Right atrium auricular region (tissue), 2 donors: ENCODE results near the gene CLIP1. TPM values are rescaled to one million over a fixed set of nuclear protein-coding genes. Genes with fewer than 3 reads are reported as not detected.
"Not testable (repeated sequence)": the region's sequence is repeated elsewhere in the genome, so short reads cannot be mapped to it uniquely, and the experiment has no call there.

Source experiments
- DNase-seq: peaks from one replicate; pipeline ENCODE4 v3.0.0-alpha.2; 2019; ENCODE audit warnings: low spot score
- H3K27ac ChIP-seq, 2 donors: fragments of 200-600 bp; sonication (generic); 1 replicate in 1 of 2; 2 replicates in 1 of 2; pipeline ENCODE4 v1.5.1; 2016 to 2019
- H3K27me3 ChIP-seq, 2 donors: fragments of 200-600 bp; sonication (generic); one replicate each; pipeline versions ENCODE4 v1.5.1 to v1.6.0; 2017 to 2019
- H3K36me3 ChIP-seq: fragments of 200-600 bp; sonication (generic); one replicate; pipeline ENCODE4 v1.5.1; 2016
- H3K4me1 ChIP-seq, 2 donors: fragments of 200-600 bp; sonication (generic); one replicate each; pipeline versions ENCODE4 v1.5.1 to v1.6.0; 2017 to 2019
- H3K4me3 ChIP-seq, 2 donors: fragments of 200-600 bp; sonication (generic); 1 replicate in 1 of 2; 2 replicates in 1 of 2; pipeline ENCODE4 v1.5.1; 2017 to 2019; ENCODE audit warnings: mild to moderate bottlenecking in 1 of 2, moderate library complexity in 1 of 2
- H3K9me3 ChIP-seq, 2 donors: fragments of 200-600 bp; sonication (generic); one replicate each; pipeline ENCODE4 v1.5.1; 2019
- total RNA-seq, 2 donors: library from RNA; depleted of rRNA; stranded (reverse); fragments of >200 nt; gene quantifications; one replicate each; pipeline ENCODE4 v1.1.0, GENCODE V29; 2016
- TF ChIP-seq, protein P1 (sequence below), 2 donors: fragments of 200-600 bp; sonication (generic); IDR thresholded peaks; one replicate each; pipeline ENCODE4 v1.5.1; 2019; ENCODE audit warnings: antibody characterized with exemption in 2 of 2

Gene CLIP1
- total RNA-seq, 2 donors from 2014 or later = 91.5 to 153 TPM

- H3K4me1 ChIP-seq = no peaks in the 10 kb centered on the region
- H3K27me3 ChIP-seq = no peaks in the 10 kb centered on the region
These were observed 32.3 kb upstream of the CLIP1 start for GRCh38 chr12:122454739-122455138.

DNA sequence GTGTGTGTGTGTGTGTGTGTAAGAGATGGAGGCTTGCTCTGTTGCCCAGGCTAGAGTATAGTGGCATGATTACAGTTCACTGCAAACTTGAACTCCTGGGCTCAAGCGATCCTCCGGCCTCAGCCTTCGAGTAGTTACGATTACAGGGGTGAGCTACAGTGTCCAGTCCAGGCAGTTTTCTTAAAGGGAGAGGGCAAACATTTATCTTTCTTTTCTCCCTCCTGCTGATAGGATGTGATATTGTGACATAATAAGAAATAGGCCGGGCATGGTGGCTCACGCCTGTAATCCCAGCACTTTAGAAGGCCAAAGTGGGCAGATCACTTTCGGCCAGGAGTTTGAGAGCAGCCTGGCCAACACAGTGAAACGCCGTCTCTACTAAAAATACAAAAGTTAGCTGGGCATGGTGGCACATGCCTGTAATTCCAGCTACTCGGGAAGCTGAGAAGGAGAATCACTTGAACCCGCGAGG is 31.8 kb upstream of the CLIP1 start:
- Histone ChIP-seq H3K27ac (no peak overlapping the region), H3K27me3 (no peaks in the 10 kb centered on the region), H3K9me3 (no peaks in the 10 kb centered on the region), H3K4me3 (no peak overlapping the region), H3K4me1 (no peaks in the 10 kb centered on the region), H3K36me3 (no peaks in the 10 kb centered on the region)
- no peak for DNase-seq
- TF ChIP-seq, protein P1, sequence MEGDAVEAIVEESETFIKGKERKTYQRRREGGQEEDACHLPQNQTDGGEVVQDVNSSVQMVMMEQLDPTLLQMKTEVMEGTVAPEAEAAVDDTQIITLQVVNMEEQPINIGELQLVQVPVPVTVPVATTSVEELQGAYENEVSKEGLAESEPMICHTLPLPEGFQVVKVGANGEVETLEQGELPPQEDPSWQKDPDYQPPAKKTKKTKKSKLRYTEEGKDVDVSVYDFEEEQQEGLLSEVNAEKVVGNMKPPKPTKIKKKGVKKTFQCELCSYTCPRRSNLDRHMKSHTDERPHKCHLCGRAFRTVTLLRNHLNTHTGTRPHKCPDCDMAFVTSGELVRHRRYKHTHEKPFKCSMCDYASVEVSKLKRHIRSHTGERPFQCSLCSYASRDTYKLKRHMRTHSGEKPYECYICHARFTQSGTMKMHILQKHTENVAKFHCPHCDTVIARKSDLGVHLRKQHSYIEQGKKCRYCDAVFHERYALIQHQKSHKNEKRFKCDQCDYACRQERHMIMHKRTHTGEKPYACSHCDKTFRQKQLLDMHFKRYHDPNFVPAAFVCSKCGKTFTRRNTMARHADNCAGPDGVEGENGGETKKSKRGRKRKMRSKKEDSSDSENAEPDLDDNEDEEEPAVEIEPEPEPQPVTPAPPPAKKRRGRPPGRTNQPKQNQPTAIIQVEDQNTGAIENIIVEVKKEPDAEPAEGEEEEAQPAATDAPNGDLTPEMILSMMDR (IDR thresholded peaks at IDR 0.05) = no peak

More at GRCh38 chr12:122454739-122455138, 32.3 kb upstream of the CLIP1 start:
- Histone ChIP-seq H3K36me3 (no peaks in the 10 kb centered on the region), H3K27ac (no peak overlapping the region), H3K9me3 (no peaks in the 10 kb centered on the region), H3K4me3 (no peak overlapping the region)
- no peak for DNase-seq
- TF ChIP-seq, protein P1 (IDR thresholded peaks at IDR 0.05) = no peak

GRCh38 chr12:122452701-122453285 is 30.3 kb upstream of the CLIP1 start:
- Histone ChIP-seq H3K9me3 (no peaks in the 10 kb centered on the region), H3K27me3 (no peaks in the 10 kb centered on the region), H3K4me3 (no peak overlapping the region), H3K36me3 (no peaks in the 10 kb centered on the region), H3K27ac (no peak overlapping the region), H3K4me1 (no peaks in the 10 kb centered on the region)
- TF ChIP-seq, protein P1 (IDR thresholded peaks at IDR 0.05) = no peak
- no peak for DNase-seq

- no peak overlapping the region for H3K4me3 ChIP-seq
- no peak for DNase-seq
- H3K4me1 ChIP-seq = no peaks in the 10 kb centered on the region
- no peak overlapping the region for H3K27ac ChIP-seq
- no peaks in the 10 kb centered on the region for H3K27me3 ChIP-seq
- no peaks in the 10 kb centered on the region for H3K36me3 ChIP-seq
- TF ChIP-seq, protein P1 (IDR thresholded peaks at IDR 0.05) = no peak
- no peaks in the 10 kb centered on the region for H3K9me3 ChIP-seq
These were observed 26.8 kb upstream of the CLIP1 start for GRCh38 chr12:122449317-122449716.

DNA sequence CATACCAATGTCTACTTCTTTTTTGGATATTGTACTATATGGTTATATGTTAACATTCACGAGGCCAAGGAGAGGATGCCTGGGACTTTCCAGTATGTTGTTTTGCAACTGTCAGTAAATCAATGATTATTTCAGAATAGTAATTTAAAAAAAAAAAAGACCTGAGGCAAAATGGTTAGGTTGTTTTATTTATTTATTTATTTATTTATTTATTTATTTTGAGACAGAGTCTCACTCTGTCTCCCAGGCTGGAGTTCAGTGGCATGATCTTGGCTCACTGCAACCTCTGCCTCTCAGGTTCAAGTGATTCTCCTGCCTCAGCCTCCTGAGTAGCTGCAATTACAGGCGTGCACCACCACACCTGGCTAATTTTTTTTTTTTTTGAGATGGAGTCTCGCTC is 25.4 kb upstream of the CLIP1 start:
- H3K36me3 ChIP-seq, DNase-seq, H3K4me1 ChIP-seq, H3K27me3 ChIP-seq, H3K9me3 ChIP-seq, H3K4me3 ChIP-seq, H3K27ac ChIP-seq: not testable (repeated sequence)

- DNase-seq, H3K27me3 ChIP-seq, H3K9me3 ChIP-seq, H3K4me3 ChIP-seq, H3K4me1 ChIP-seq, H3K36me3 ChIP-seq, H3K27ac ChIP-seq: not testable (repeated sequence)
These were observed 23.9 kb upstream of the CLIP1 start for GRCh38 chr12:122446390-122446789.

DNA sequence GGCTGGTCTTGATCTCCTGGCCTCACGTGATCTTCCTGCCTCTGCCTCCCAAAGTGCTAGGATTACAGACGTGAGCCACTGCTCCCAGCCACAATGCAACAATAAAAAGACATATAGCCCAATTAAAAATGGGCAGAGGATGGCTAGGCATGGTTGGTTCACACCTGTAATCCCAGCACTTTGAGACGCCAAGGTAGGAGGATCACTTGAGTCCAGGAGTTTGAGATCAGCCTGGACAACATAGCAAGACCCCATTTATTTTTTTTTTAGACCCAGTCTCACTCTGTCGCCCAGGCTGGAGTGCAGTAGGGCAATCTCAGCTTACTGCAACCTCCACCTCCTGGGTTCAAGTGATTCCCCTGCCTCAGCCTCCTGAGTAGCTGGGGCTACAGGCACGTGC is 21.6 kb upstream of the CLIP1 start:
- not testable (repeated sequence) for DNase-seq, H3K4me3 ChIP-seq, H3K9me3 ChIP-seq, H3K27ac ChIP-seq, H3K4me1 ChIP-seq, H3K36me3 ChIP-seq, H3K27me3 ChIP-seq

DNA sequence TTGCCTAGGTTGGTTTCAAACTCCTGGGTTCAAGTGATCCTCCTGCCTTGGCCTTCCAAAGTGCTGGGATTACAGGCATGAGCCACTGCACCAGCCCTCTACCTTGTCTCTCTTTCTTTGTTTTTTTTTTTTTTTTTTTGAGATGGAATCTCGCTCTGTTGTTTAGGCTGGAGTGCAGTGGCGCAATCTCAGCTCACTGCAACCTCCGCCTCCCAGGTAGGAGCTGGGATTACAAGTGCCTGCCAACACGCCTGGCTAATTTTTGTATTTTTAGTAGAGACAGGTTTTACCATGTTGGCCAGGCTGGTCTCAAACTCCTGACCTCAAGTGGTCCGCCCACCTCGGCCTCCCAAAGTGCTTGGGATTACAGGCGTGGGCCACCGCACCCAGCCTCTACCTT is 16.4 kb upstream of the CLIP1 start:
- not testable (repeated sequence) for DNase-seq, H3K4me1 ChIP-seq, H3K27ac ChIP-seq, H3K9me3 ChIP-seq, H3K4me3 ChIP-seq, H3K27me3 ChIP-seq, H3K36me3 ChIP-seq
